Stimulated activated naive CD4-positive, alpha-beta T cell (primary cell): ENCODE results near the gene FARS2.
"Not testable (repeated sequence)": the region's sequence is repeated elsewhere in the genome, so short reads cannot be mapped to it uniquely, and the experiment has no call there.

Experiments
- DNase-seq, 6 experiments: peaks; one replicate each; lab custom pipeline; 2025; lab: John Stamatoyannopoulos, UW

FARS2 gene

DNA sequence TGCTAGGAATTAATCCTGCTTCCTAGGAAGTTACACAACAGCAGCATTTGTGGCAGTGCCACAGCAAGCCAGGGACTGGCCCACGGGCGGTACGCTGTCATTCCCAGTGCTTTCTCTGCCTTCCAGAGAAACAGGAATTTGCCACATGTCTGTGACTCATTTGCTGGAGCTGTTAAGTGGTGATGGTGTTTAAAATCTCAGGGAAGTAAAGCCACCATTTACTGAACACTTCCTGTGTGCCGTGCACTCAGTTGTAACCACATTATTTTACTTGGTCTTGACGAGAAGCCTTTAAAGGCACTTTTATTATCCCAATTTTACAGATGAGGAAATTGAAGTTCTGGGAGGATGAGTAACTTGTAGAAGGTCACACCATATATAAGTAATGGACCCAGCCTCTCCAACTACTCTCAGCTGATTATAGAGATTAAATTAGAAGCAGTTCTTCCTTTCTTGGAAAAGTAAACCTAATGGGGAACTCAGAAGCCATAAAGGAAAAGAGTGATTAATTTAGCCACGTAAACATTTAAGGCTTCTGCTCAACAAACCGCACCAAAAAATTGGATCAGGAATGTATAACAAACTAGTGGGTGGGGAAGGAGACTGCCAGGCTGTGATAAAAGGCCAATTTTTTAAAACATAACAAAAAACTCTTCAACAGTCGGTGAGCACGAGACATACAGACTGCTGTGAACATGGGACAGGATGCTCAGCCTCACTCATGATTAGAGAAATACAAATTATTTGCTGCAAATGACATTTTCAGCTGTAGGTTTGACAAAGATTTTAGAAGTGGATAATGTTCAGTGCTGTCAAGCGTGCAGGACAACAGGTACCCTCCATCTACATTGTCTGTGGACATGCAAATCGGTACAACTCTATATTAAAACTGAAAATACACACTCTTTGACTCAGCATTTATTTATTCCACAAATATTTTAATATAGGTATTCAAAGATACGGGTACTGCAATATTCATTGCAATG, 434.2 kb downstream of the FARS2 start:
- DNase-seq, result no peak

DNA sequence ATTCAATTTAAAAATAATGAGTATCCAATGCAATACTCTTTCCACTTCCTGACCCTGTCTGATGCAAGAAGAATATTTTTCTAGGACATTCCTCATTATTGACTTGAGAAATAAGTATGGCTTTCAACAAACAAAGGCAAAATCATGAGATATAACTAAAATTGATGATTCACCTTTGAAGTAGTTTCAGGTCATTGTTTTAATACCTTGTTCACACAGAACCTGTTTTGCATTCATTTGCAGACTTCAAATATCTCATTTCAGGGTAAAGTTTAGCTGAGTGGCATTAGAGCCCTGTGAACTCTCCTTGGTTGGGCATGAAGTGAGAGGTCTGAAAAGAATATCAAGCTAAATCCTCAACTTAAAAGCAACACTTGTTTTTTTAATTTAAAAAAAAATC, 436.2 kb downstream of the FARS2 start:
- no peak for DNase-seq

DNA sequence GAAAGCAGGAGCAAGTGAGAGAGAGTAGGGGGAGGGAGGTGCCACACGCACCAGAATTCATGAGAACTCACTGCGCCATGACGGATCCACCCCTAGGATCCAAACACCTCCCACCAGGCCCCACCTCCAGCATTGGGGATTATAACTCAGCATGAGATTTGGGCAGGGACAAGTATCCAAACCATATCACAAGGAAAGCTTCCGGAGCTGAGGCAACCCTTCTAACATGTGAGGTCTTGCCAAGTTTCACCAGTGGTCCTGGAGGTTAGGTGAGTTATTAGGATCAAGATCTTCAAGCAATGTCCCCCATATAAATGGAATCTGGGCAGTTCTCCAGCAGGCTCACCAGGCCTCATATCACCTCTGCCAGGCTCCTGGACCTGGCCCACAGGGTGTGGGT, 437.0 kb downstream of the FARS2 start:
- DNase-seq, result no peak

DNA sequence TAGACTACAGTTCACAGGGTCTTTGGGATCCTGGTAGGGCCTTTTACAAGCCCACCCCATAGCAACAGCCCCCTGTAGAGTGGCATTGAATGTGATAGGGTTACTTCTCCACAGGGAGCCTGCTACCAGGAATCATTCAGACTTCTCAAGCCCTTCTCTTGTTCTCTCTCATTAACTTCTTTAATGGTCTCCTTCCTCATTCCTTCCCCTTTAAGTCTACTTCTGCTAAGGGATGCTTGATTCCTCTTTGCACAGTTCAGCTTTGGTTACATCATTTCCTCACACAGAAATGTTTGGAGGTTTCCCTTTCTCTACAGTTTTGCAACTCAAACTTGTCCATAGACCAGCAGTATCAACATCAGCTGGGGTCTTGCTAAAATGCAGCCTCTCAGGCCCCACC, 437.8 kb downstream of the FARS2 start:
- not testable (repeated sequence) for DNase-seq

DNA sequence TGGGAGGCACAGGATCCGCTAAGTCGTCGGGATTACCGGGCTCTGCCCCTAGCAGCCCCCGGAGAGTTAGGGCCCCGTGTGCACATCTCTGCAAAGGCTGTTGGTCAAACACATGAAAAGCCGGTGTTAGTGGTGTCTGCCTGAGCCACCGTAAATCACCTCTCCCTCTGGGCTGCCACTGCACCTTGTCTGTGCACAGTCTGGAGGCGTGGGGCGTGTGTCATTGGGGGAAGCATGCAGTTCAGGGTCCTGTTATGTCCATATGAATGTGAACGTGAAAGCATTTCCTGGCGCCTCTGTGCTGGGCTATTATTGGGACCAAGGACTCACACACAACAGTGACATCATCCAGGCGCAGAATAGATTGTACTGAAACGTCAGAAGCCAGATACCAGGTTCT, 439.9 kb downstream of the FARS2 start:
- no peak for DNase-seq

DNA sequence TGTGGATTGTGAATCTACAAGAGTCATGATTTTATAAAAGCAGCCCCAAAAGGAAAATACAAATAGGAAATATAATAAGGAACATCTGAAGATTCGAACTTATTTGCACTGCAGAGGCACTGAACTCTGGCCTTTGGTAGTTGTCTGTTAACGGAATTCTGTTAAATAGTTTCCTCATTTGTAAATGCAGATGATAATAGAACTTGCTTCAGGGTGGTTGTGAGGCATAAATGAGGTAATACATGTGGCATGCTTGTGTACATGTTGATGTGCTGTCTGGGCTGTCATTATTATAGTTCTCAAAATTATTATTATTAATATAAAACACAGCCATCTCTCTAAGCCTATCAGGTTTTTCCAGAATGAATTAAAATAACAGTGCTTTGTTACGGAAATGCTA, 443.4 kb downstream of the FARS2 start:
- no peak for DNase-seq

DNA sequence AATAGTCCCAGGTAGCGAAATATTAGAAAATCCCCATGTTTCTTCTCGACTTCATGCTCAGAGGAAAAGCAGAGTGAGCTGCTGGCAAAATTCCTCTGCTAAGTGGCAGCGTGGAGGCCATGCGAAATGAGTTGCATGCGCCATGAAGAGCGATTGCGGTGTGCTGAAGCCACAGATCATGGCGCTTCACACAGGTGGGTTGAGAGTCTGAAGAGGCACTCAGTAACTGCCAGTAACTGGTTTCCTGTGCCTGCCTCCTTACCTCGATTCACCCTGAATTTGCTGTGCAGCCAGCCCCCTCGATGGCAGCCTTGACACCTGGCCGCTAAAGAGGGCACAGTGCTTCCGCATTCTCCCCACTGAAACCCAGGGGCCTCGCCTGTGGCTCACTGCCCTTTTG, 443.9 kb downstream of the FARS2 start:
- no peak for DNase-seq

DNA sequence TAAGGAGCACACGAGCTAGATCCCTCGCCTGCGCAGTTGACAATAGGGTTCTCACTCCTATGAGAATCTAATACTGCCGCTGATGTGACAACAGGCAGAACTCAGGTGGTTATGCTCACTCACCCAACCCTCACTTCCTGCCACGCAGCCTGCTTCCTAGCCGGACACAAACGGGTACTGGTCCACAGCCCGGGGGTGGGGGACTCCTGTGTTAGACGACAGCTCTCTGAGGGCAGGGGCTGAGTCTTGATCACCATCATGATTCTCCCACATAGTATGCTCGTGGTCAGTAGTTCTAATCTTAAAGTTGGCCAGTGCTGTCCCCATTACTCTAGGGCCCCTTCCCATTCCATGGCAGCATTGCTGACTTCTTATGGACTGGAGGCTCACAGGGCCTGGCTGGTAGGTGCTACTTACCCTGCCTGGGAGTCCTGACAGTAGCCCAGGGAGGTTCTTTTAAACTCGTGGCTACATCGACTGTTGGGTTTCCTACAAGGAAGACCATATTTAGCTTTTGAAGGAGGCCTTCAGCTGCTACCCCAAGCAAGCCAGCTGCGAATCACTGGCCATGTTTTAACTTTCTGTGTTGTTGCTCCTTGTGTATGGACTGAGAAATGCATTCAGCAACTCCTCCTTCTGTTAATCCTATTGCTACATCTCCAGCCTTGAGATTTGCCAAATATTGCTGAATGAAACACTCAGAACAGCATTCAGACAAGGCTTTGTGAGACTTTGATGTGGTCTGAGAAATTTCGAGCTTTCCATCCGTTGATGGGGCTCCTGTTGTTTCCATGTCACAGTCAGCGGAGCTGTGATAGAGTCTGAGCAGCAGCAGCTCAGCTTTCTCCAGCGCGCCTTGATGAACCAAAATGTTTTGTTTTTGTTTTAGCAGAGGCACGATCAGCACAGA, 445.1 kb downstream of the FARS2 start:
- peak in 4 of 6 experiments; percentile 6 to 49 (median 38) for DNase-seq

DNA sequence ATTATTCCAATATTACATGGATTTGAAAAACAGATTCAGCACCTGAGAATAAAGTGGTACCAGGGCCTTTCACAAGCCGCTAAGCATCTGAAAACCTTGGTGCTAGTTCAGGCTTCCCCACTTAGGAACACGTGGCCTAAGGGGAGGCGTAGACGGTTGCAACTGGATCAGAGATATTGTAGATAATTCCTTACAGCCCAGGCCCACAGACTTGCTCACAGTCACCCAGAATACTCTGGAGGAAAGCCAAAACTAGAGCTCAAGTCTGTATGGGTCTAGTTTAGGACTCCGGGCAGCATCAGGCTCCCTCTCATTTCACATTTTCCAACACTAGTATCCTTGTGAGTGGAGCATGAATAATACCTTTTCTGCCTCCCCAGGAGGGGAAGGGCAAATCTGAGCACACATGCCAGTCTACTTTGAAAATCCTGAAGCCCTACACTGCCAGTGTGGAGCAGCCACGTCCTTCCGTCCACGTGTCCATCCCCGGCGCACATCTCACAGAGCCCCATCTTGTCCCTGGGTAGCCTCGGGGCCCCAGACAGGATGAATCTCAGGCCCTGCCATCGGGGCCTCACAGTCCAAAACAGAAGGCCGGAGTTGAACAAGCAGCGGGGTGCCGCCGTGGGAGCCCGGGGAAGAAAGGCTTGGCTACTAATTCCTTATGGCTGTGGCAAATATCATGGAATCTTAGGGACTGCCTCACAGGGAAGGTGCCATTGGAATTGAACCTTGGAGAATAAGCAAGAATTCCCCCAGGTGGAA, 446.1 kb downstream of the FARS2 start:
- no peak for DNase-seq

DNA sequence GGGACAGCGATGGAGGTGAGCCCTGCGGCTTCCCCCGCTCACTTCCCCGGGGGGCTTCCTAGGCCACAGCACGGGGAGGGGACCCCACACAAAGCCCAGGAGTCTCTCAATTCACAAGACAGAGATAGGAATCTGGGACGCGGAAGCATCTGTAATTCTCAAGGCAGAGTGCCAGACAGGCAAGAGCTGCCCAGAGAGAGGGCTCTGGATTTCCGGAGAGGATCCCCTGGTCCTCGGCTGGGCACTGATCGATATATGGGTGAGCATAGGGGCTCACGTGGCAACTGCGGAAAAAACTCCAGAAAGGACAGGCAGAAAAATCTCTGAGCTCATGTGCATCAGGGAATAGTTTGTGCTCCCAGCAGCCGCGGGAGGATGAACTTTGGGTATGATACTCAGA, 449.2 kb downstream of the FARS2 start:
- DNase-seq, result no peak

DNA sequence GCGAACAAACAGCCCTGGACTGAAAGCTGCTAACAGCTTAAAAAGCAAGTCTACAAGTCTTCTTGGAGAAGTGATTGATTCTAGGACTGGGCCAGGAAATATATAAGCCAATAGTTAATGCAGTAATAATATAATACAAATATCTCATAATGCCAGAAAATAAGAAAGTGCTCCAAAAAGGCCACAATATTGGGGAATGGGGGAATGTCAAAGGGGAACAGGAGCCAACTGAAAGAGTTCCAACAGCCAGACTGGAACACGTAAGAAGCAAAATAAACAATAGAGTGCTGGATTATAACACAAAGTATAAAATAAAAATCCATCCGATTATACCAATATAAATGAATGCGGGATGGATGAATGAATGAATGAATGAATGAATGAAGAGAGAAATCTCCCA, 449.6 kb downstream of the FARS2 start:
- no peak for DNase-seq

DNA sequence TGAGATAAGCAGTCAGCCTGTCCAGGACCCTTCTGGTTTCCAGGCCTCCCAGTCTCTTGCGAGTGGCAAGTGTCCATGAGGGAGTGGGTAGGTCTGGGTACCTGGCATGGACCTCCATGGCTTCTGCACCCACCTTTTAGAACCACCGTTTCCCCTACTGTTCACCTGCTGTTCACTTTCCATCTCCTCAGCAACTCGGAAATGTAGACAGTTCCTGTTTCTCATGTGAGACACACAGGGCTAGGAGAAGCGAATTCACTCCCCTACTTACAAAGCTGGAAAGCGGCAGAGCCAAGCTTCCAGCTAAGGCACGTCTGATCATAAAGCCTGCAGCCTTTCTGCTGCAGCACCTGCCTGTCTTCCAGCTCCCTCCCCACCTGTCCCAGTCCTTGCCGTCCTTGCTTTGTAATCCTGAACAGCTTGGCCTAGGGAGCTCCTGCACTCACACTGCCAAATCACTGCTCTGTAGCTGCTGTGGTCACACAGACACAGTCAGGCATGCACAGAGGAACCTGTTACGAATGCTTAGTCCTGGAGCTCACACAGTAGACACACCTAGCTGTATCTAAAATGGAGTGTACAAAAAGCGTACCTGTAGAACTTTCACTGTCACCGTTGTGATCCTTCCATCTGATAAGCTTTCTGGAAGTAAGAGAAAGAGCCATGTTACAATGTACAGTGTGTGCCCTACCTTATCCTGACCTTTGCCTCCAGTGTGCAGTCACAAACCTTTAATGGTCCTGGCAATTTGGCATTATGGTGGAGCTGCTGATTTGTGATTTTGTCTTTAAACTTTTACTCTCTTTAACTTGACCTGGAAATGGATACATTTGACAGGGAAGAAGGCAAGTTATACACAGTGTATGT, 451.3 kb downstream of the FARS2 start:
- DNase-seq, result no peak

DNA sequence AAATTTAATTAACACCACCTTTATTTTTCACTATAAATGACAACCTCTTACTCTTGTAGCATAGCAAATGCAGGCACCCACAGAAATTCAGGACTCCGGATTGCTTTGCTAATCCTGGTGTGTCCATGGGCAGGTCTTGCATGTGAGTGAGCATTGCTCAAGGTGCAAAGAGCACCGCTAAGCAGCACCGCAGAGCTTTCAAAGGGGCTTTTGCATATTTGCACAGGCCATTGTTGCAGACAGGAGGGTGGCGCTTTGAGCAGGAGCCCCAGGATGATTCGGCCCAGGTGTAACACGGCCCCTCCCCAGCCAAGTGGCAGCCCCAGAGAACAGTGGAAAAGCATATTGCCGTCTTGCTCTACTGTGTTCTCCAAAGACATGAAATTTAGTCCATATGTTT, 452.2 kb downstream of the FARS2 start:
- DNase-seq, result no peak

DNA sequence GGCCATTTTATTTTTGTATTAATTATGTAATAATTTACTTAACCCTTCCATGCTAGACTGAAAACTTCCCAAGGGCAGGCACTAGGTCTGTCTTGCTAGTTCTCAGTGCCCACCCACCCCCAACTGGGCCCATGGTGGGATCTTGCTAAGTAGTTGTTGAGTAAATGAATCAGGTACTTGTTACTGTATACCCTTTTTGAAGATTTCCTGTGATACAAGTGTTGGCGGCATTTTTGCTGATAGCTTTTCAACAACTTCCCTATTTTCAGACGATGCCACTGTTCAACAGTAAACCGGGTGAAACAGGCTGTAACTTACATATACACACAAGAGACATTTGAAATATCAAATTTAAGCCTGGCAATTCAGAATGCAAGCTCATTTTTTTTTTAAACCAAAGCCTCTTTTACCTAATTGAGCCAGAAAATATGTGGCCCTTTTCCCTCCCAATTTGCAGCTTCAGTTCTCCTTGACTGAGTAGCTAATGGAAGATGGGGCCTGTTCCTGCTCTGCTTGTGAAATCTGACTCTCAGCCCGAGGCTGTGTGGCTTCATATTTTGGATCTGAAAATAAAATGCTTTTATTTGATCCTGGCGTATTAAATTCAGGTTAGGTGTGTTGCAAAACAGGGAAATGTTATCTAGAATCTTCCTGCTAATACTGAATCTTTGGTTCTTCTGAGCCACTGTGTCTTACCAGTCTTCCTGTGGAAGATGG, 457.1 kb downstream of the FARS2 start:
- no peak for DNase-seq

DNA sequence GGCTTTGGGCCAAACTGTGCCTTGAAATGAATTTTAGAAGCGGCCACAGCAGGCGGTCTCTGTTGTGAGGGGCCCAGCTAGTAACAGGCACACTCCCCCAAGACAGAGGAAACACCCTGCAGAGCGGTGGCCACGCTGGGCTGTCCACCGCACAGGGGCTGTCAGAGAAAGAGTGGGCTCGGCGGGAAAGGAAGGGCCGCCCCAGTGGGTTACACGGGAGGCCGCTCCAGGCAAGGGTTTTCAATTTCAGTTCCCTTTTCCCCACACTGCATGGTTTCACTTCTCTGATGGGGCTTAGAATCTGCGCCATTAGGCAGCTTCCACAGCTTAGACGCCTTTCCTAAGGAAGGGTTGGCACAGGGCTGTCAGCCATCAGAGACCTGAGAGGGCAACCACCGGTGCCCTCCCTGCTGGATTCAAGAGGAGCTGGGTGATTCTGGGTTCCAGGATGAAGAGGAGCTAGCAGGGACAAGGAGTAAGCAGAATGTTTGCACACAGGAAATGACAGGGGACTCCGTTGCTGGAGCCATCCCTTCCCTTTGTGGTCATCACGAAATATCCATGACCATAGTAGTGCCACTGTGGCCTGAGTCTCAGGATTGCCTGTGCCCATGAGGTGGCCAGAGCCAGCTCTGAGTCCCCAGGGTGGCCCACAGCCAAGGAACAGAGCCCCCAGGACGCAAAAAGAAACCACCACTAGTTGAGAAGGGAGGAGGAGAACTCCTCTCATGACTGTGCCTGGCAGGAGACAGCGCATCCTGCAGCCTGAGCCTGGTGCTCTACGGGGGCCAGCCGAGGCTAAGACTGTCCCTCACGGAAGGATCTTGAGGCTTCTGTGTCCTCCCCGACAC, 462.8 kb downstream of the FARS2 start:
- DNase-seq, result peak in 1 of 6 experiments; percentile 13

DNA sequence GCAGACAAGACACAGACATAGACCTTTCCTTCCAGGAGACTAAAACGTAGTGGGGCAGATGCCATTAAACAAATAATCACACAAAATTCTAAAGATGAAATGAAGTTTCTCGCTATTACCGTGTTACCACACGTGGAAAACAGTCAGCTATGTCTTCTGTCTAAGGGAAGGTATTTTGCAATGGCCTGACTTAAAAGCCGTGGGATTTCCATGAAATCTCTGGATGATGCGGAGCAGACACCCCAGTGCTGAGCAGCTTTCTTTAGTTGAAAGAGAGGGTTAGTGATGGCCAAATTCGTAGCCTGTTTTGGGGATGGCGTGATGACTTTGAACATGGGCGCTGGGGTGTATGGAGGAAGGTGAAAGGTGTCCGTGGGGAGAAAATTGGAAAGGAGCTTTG, 463.6 kb downstream of the FARS2 start:
- DNase-seq, result no peak

DNA sequence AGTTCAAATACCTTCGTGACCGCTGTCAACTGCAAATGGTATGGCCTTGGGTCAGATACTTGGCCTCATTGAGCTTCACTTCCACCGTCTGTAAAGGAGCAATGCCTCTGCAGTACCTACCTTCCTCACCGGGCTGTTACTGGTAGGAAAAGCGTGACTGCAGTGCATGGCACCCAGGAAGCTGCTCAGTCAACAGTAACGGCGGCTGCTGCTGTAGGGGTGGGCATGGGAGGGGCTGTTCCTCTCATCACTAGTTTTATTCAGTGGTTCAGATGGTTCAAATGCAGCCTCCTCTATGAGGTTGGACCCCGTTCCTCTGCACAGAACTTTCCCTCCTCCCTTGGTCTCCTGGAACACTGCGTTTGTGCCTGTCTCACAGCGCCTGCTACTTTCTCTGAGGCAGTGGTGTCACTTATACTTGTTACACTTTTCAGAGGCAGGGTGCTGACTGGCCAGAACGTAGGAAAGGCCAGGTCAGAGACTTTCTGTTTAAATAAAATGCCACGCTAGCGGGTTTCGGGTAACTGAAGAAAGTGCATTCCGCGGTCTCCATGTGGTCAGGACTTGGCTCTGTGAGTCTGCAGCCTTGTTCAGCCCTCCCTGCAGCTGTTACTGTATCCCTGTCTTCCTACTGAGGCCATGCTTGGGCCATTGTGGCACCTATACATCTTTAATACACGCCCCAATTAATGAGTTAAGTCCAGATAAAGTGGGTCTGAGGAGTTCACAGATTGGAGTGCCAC, 465.8 kb downstream of the FARS2 start:
- no peak for DNase-seq

DNA sequence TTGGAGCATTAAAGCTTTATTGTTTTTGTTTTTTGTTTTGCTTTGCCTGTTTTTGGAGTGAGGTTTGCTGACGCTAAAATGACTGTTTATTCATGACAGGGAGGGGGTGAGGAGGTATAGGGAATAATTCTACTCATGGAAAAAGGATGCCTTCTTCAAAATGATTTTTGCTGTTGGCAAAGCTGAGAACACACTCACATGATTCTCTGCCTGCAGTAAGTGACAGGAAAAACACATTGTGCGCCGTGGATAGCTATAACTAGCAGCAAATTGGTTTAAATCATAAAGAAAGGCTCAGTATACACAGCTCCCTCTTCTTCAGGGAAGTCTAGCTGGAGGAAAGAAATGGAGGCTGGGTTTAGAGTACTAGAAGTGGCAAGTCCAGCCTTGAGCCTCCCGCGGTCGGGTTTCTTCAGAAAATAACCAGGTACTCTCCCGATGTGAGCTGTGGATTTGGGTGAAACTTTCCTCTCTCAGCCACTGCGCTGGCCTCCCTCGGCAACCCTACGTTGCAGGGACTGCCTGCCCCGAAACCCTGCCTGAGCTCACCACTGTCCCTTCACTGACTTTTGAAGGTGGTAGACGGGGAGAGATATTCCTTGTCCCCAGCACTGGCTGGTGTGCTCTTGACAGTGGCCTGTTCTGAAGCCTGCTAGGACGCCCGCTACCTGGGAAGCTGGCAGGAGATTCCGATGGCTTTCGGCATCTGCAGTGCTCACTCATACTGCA, 467.2 kb downstream of the FARS2 start:
- DNase-seq, result no peak
